Measurements from ENCODE around the gene SYVN1. TPM values are rescaled to one million over a fixed set of nuclear protein-coding genes. Genes with fewer than 3 reads are reported as not detected.

SYVN1 gene
- total RNA-seq, 1 experiment from 2014 or later = 34.8 TPM

GRCh38 chr11:65147352-65148075 lies 13.2 kb upstream of the SYVN1 start:
- Mint-ChIP-seq H3K4me3 (no peak overlapping the region), H3K27me3 (ENCODE audit: low read depth) (peaks cover 31% of the 10 kb centered on the region), H3K27ac (no peak overlapping the region), H3K9me3 (peaks cover 16% of the 10 kb centered on the region), H3K4me1 (no peaks in the 10 kb centered on the region), H3K36me3 (no peaks in the 10 kb centered on the region)
- ATAC-seq (no peak), DNase-seq (ENCODE audit: low spot score) (no peak)
- TF ChIP-seq ARID4B (CRISPR knock-in tag; IDR thresholded peaks at IDR 0.05; ENCODE audit: borderline replicate concordance) = no peak
- TF ChIP-seq ATF2 (CRISPR knock-in tag; IDR thresholded peaks at IDR 0.05; ENCODE audit: borderline replicate concordance, low read depth) = no peak
- TF ChIP-seq NR2C2 (CRISPR knock-in tag; IDR thresholded peaks at IDR 0.05) = no peak
- CTCF ChIA-PET = interaction anchor here (3.2 kb wide), 1 partner anchor 12 kb away, joined by 12 read pairs; no protein-coding TSS in a partner anchor
- POLR2A ChIA-PET = no interaction called here

- no peaks in the 10 kb centered on the region for H3K4me1 Mint-ChIP-seq
- H3K9me3 Mint-ChIP-seq = peaks cover 10% of the 10 kb centered on the region
- ATAC-seq = no peak
- TF ChIP-seq AFF4 (CRISPR knock-in tag; IDR thresholded peaks at IDR 0.05; ENCODE audit: borderline replicate concordance) (no peak), GABPB1 (CRISPR knock-in tag; IDR thresholded peaks at IDR 0.05) (no peak), ATF1 (CRISPR knock-in tag; IDR thresholded peaks at IDR 0.05) (no peak), GRHL2 (CRISPR knock-in tag; IDR thresholded peaks at IDR 0.05; ENCODE audit: insufficient replicate concordance, severe bottlenecking) (no peak), HMGA2 (CRISPR knock-in tag; IDR thresholded peaks at IDR 0.05) (no peak), RELA (CRISPR knock-in tag; IDR thresholded peaks at IDR 0.05; ENCODE audit: borderline replicate concordance) (no peak), ZNF232 (CRISPR knock-in tag; IDR thresholded peaks at IDR 0.05) (no peak), NFATC4 (CRISPR knock-in tag; IDR thresholded peaks at IDR 0.05) (no peak), NR2C2 (CRISPR knock-in tag; IDR thresholded peaks at IDR 0.05) (no peak), ATF6 (CRISPR knock-in tag; IDR thresholded peaks at IDR 0.05) (no peak), ATF2 (CRISPR knock-in tag; IDR thresholded peaks at IDR 0.05; ENCODE audit: borderline replicate concordance, low read depth) (no peak), FOXJ3 (CRISPR knock-in tag; IDR thresholded peaks at IDR 0.05; ENCODE audit: borderline replicate concordance) (no peak), NR3C1 (CRISPR knock-in tag; conservative IDR thresholded peaks at IDR 0.05; ENCODE audit: low read depth) (no peak), HMGXB4 (CRISPR knock-in tag; IDR thresholded peaks at IDR 0.05) (no peak), ETV6 (CRISPR knock-in tag; IDR thresholded peaks at IDR 0.05) (no peak), ATF3 (CRISPR knock-in tag; conservative IDR thresholded peaks at IDR 0.05) (no peak)
Observed at GRCh38 chr11:65141896-65142494, 7.7 kb upstream of the SYVN1 start.

More at GRCh38 chr11:65141896-65142494, 7.7 kb upstream of the SYVN1 start:
- Mint-ChIP-seq H3K27me3 (ENCODE audit: low read depth) (peaks cover 16% of the 10 kb centered on the region), H3K27ac (no peak overlapping the region), H3K4me3 (no peak overlapping the region), H3K36me3 (no peaks in the 10 kb centered on the region)
- ChIA-PET POLR2A (no interaction called here), CTCF (no interaction called here)
- DNase-seq (ENCODE audit: low spot score) = no peak
